HG02610 (cell line): ENCODE data around the gene FBXL15.

Experiments used
- ATAC-seq: cut with Tn5 transposase; IDR thresholded peaks from one replicate; pipeline ENCODE4 v1.9.1; 2021; ENCODE audit warnings: mild to moderate bottlenecking, moderate library complexity; ENCODE audit not compliant: unreplicated experiment

The FBXL15 gene

GRCh38 chr10:102424916-102425315, 4.3 kb downstream of the FBXL15 start:
- ATAC-seq = no peak

GRCh38 chr10:102425444-102425843, 4.8 kb downstream of the FBXL15 start:
- ATAC-seq = no peak

- no peak for ATAC-seq
These were observed 6.2 kb downstream of the FBXL15 start for GRCh38 chr10:102426803-102427287.

- no peak for ATAC-seq
These were observed 8.8 kb downstream of the FBXL15 start for GRCh38 chr10:102429468-102429867.

- ATAC-seq = no peak
These were observed 11.0 kb downstream of the FBXL15 start for GRCh38 chr10:102431452-102432124.

GRCh38 chr10:102432162-102432950, 11.7 kb downstream of the FBXL15 start, which contains the start of gene CUEDC2:
TSS of gene CUEDC2 (minus strand) at chr10:102432574. CDS start at chr10:102425188, 7,386 bp downstream.
- peak; percentile 84 for ATAC-seq

GRCh38 chr10:102433619-102434046, 13.0 kb downstream of the FBXL15 start:
- ATAC-seq = no peak

GRCh38 chr10:102434394-102435132, 13.9 kb downstream of the FBXL15 start:
- no peak for ATAC-seq

GRCh38 chr10:102435133-102435497, 14.5 kb downstream of the FBXL15 start:
- no peak for ATAC-seq

- no peak for ATAC-seq
These were observed 15.0 kb downstream of the FBXL15 start for GRCh38 chr10:102435529-102436233.

- ATAC-seq = no peak
These were observed 15.7 kb downstream of the FBXL15 start for GRCh38 chr10:102436312-102436711.

- ATAC-seq = no peak
These were observed 16.9 kb downstream of the FBXL15 start for GRCh38 chr10:102437515-102437914.

- ATAC-seq = no peak
These were observed 17.7 kb downstream of the FBXL15 start for GRCh38 chr10:102438374-102438773.

- ATAC-seq = no peak
These were observed 24.2 kb downstream of the FBXL15 start for GRCh38 chr10:102444851-102445250.

GRCh38 chr10:102449321-102450123, 28.9 kb downstream of the FBXL15 start:
- peak; percentile 58 for ATAC-seq

- no peak for ATAC-seq
These were observed 29.4 kb downstream of the FBXL15 start for GRCh38 chr10:102450124-102450373.

GRCh38 chr10:102450374-102451104, 29.9 kb downstream of the FBXL15 start:
- ATAC-seq = peak; percentile 77

GRCh38 chr10:102451105-102451969, 30.7 kb downstream of the FBXL15 start, which contains the start of gene C10orf95:
TSS of gene C10orf95 (minus strand) at chr10:102451543. CDS start at chr10:102451093, 450 bp downstream.
- ATAC-seq = no peak
